HCT116 (cell line): ENCODE results near the gene NHSL2. TPM values are rescaled to one million over a fixed set of nuclear protein-coding genes. Genes with fewer than 3 reads are reported as not detected.

Experiments
- ATAC-seq: fragments of 200-7000 bp; cut with Tn5 transposase; 2 replicates; pipeline ENCODE4 v1.9.1; 2020; ENCODE audit warnings: mild to moderate bottlenecking, moderate library complexity
- BruUV-seq: library from RNA; stranded (reverse); fragments of 400-500 nt; replicated peaks from 2 replicates; lab custom pipeline; 2021; lab: Mats Ljungman, UMichigan
- CTCF ChIA-PET: fragments of 300-600 bp; sonication (Branson Sonifier 250); formaldehyde crosslinking; loops from one replicate; lab custom pipeline; 2021; ENCODE audit warnings: antibody characterized with exemption; lab: Charles Lee
- POLR2A ChIA-PET: fragments of 300-600, 350-600 bp; sonication (Branson Sonifier 250); formaldehyde crosslinking; loops from one replicate; lab custom pipeline; 2021; ENCODE audit warnings: antibody characterized with exemption; lab: Charles Lee
- RAD21 ChIA-PET, 2 experiments: fragments of 300-600 bp; sonication (Branson Sonifier 250); formaldehyde crosslinking; loops; one replicate each; lab custom pipeline; 2023; ENCODE audit warnings: low total read pairs in 2 of 2; ENCODE audit not compliant: uncharacterized antibody in 2 of 2, unreplicated experiment in 2 of 2, low non-redundant PET in 1 of 2; lab: Charles Lee
- DNase-seq: peaks from one replicate; pipeline ENCODE4 v3.0.0-alpha.2; 2010; ENCODE audit warnings: low read depth, low spot score
- H2AFZ ChIP-seq: fragments of 200-600 bp; shearing (Covaris generic), sonication (generic); 2 replicates; pipeline ENCODE4 v1.6.1; 2017; ENCODE audit warnings: low read depth, mixed run types, mixed read lengths, antibody characterized with exemption, low read length; ENCODE audit not compliant: poor library complexity, severe bottlenecking
- H3K27ac ChIP-seq: 2 replicates; pipeline ENCODE4 v1.5.1; 2012; ENCODE audit warnings: low read depth, low read length
- H3K27me3 ChIP-seq: fragments of 200-600 bp; sonication (generic); 2 replicates; pipeline ENCODE4 v1.6.1; 2016; ENCODE audit warnings: mixed run types, low read length, mixed read lengths; ENCODE audit not compliant: insufficient read depth
- H3K36me3 ChIP-seq, 2 experiments: fragments of 200-500 bp in 1 of 2; fragments of 200-600 bp in 1 of 2; sonication (Bioruptor generic) in 1 of 2; sonication (generic) in 1 of 2; 2 replicates each; pipeline versions ENCODE4 v1.5.1 to v1.6.1; 2014 to 2016; ENCODE audit warnings: low read length in 2 of 2, inconsistent platforms in 1 of 2, mixed read lengths in 1 of 2, mixed run types in 1 of 2; ENCODE audit not compliant: insufficient read depth in 2 of 2, control insufficient read depth in 1 of 2
- H3K4me1 ChIP-seq, 2 experiments: fragments of 200-600 bp in 1 of 2; sonication (generic) in 1 of 2; 2 replicates each; pipeline versions ENCODE4 v1.5.1 to v1.6.1; 2012 to 2017; ENCODE audit warnings: low read length in 2 of 2, inconsistent platforms in 1 of 2, mild to moderate bottlenecking in 1 of 2, mixed read lengths in 1 of 2, mixed run types in 1 of 2, moderate library complexity in 1 of 2; ENCODE audit not compliant: insufficient read depth in 2 of 2, control insufficient read depth in 1 of 2
- H3K4me2 ChIP-seq: fragments of 200-600 bp; sonication (generic); 2 replicates; pipeline ENCODE4 v1.6.1; 2017; ENCODE audit warnings: mixed run types, low read length, mixed read lengths
- H3K4me3 ChIP-seq, 2 experiments: fragments of 200-600 bp in 1 of 2; sonication (generic) in 1 of 2; replicated peaks in 1 of 2; 2 replicates each; pipeline ENCODE4 v1.5.1; 2011 to 2016; ENCODE audit warnings: low read length in 2 of 2, control low read depth in 1 of 2, low read depth in 1 of 2, mild to moderate bottlenecking in 1 of 2, mixed read lengths in 1 of 2, mixed run types in 1 of 2
- H3K79me2 ChIP-seq: fragments of 200-600 bp; sonication (generic); 2 replicates; pipeline ENCODE4 v1.6.1; 2017; ENCODE audit warnings: mild to moderate bottlenecking, mixed run types, low read length, moderate library complexity, mixed read lengths; ENCODE audit not compliant: insufficient read depth
- H3K9ac ChIP-seq: fragments of 200-600 bp; sonication (generic); 2 replicates; pipeline ENCODE4 v1.6.1; 2016; ENCODE audit warnings: low read length, mixed read lengths
- H3K9me2 ChIP-seq: fragments of 200-600 bp; sonication (generic), shearing (Covaris generic); 2 replicates; pipeline ENCODE4 v1.6.1; 2017; ENCODE audit warnings: mixed run types, mild to moderate bottlenecking, moderate library complexity; ENCODE audit not compliant: insufficient read depth
- H3K9me3 ChIP-seq, 2 experiments: fragments of 200-500 bp in 1 of 2; fragments of 200-600 bp in 1 of 2; sonication (Bioruptor generic) in 1 of 2; sonication (generic) in 1 of 2; 2 replicates each; pipeline ENCODE4 v1.6.1; 2014 to 2017; ENCODE audit warnings: low read length in 2 of 2, mixed read lengths in 2 of 2, inconsistent platforms in 1 of 2, low read depth in 1 of 2, mild to moderate bottlenecking in 1 of 2, mixed run types in 1 of 2, moderate library complexity in 1 of 2; ENCODE audit not compliant: control insufficient read depth in 1 of 2, insufficient read depth in 1 of 2
- H4K20me1 ChIP-seq: fragments of 200-600 bp; sonication (generic), shearing (Covaris generic); 2 replicates; pipeline ENCODE4 v1.6.1; 2017; ENCODE audit warnings: mixed run types, mild to moderate bottlenecking, moderate library complexity; ENCODE audit not compliant: insufficient read depth
- CEBPB ChIP-seq: IDR thresholded peaks from 2 replicates; pipeline ENCODE4 v1.6.1; 2012; ENCODE audit warnings: low read depth
- EGR1 ChIP-seq: IDR thresholded peaks from 2 replicates; pipeline ENCODE4 v1.6.1; 2012; ENCODE audit warnings: low read depth
- ELF1 ChIP-seq: IDR thresholded peaks from 2 replicates; pipeline ENCODE4 v1.6.1; 2012; ENCODE audit warnings: low read depth, borderline replicate concordance
- EZH2 ChIP-seq: fragments of 200-600 bp; sonication (generic); IDR thresholded peaks from 2 replicates; pipeline ENCODE4 v1.6.1; 2017; ENCODE audit warnings: antibody characterized with exemption, mixed run types
- EZH2phosphoT487 ChIP-seq: fragments of 200-600 bp; IDR thresholded peaks from 2 replicates; pipeline ENCODE4 v1.6.1; 2018; ENCODE audit warnings: antibody characterized with exemption, borderline replicate concordance
- JUND ChIP-seq: IDR thresholded peaks from 2 replicates; pipeline ENCODE4 v1.6.1; 2012
- RAD21 ChIP-seq: IDR thresholded peaks from 2 replicates; pipeline ENCODE4 v1.6.1; 2012; ENCODE audit warnings: low read depth, mild to moderate bottlenecking
- SIN3A ChIP-seq: IDR thresholded peaks from 2 replicates; pipeline ENCODE4 v1.6.1; 2012; ENCODE audit warnings: low read depth
- SP1 ChIP-seq: IDR thresholded peaks from 2 replicates; pipeline ENCODE4 v1.6.1; 2012; ENCODE audit warnings: low read depth
- TCF7L2 ChIP-seq: IDR thresholded peaks from 2 replicates; pipeline ENCODE4 v1.7.0; 2011; ENCODE audit warnings: borderline replicate concordance, inconsistent platforms; ENCODE audit not compliant: insufficient read depth, insufficient read length; ENCODE audit errors: extremely low read depth
- YY1 ChIP-seq: IDR thresholded peaks from 2 replicates; pipeline ENCODE4 v1.6.1; 2011; ENCODE audit warnings: low read length, low read depth, moderate library complexity, mild to moderate bottlenecking; ENCODE audit not compliant: insufficient replicate concordance; ENCODE audit errors: extremely low read depth
- ZNF274 ChIP-seq: fragments of 200-500 bp; sonication (Bioruptor generic); IDR thresholded peaks from 2 replicates; pipeline ENCODE4 v1.6.1; 2014; ENCODE audit warnings: mild to moderate bottlenecking, low read depth, low read length, inconsistent platforms
- intact Hi-C: fragments of 100-400 bp; cut with micrococcal nuclease; formaldehyde crosslinking; loops from 2 replicates; pipeline ENCODE4 v1.10.0; 2022
- total RNA-seq: library from RNA; stranded (reverse); gene quantifications from one replicate; pipeline ENCODE4 v1.2.1, GENCODE V29; 2021; ENCODE audit not compliant: unreplicated experiment
- TF ChIP-seq, protein P1 (sequence below), 3 experiments: fragments of 200-600 bp in 1 of 3; sonication (generic) in 1 of 3; IDR thresholded peaks in 2 of 3; conservative IDR thresholded peaks in 1 of 3; 2 replicates each; pipeline ENCODE4 v1.5.1; 2012 to 2017; ENCODE audit warnings: low read depth in 2 of 3, low read length in 2 of 3, antibody characterized with exemption in 1 of 3, borderline replicate concordance in 1 of 3, control low read depth in 1 of 3, mild to moderate bottlenecking in 1 of 3, mixed read lengths in 1 of 3, mixed run types in 1 of 3, moderate library complexity in 1 of 3; ENCODE audit not compliant: insufficient read depth in 1 of 3

The NHSL2 gene
- total RNA-seq, 1 experiment from 2014 or later = 0.22 TPM

DNA sequence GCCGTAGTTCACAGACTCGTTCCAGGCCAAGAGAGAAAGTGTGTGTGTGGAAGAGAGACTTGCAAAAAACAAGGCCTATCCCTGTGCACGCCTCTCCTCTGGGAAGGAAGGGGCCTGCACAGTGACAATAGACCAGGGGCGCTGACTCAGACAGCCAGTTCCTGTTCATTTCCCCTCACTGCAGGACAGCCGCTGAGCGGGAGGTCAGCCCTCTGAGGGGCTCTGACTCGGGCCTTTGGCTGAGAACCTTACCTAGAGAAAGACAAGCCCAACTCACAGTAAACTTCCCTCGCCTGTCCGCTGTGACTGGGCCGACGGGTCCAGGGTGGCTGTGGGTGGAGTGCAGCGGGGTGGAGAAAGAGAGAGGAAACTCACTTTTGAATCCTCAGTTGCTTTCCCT is 169.0 kb downstream of the NHSL2 start:
- H3K9ac ChIP-seq = no peak overlapping the region
- H3K27ac ChIP-seq = no peak overlapping the region
- TF ChIP-seq JUND = no peak
- TF ChIP-seq SP1 = no peak
- TF ChIP-seq EGR1 = no peak
- no peak for TF ChIP-seq ZNF274
- no peak for TF ChIP-seq CEBPB
- TF ChIP-seq SIN3A = no peak
- no peak for TF ChIP-seq RAD21
- TF ChIP-seq ELF1 = no peak
- TF ChIP-seq TCF7L2 = no peak
- no peaks in the 10 kb centered on the region for H3K27me3 ChIP-seq
- H4K20me1 ChIP-seq = no peaks in the 10 kb centered on the region
- no peak overlapping the region for H3K4me2 ChIP-seq
- RAD21 ChIA-PET = no interaction called here
- POLR2A ChIA-PET = no interaction called here
- H3K9me2 ChIP-seq = no peaks in the 10 kb centered on the region
- H3K9me3 ChIP-seq = no peaks in the 10 kb centered on the region
- CTCF ChIA-PET = no interaction called here
- no peak for ATAC-seq
- no TSS peak for BruUV-seq
- H3K4me3 ChIP-seq = no peak overlapping the region
- intact Hi-C loops = no loop called here
- no peak overlapping the region for H2AFZ ChIP-seq
- DNase-seq = no peak
- no peaks in the 10 kb centered on the region for H3K36me3 ChIP-seq
- H3K79me2 ChIP-seq = no peaks in the 10 kb centered on the region
- H3K4me1 ChIP-seq = no peaks in the 10 kb centered on the region

DNA sequence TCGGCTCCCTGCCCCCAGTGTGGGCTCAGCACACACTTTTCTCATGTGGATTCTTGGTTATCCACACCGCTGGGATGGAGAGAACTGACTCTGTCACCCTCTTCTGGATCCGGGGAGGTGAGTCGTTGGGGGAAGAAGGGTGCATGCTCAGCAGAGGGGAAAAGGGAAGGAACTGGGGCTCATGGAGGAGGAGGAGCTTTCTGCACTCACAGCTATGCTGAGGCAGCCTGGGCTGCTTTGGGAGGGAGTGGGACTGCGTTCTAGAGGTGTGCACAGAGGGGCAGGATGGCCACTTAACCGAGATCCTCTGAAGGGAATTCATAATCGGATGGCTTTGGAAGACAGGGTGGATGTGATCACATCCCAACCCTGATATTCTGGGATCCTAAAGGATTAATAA is 169.5 kb downstream of the NHSL2 start:
- no peaks in the 10 kb centered on the region for H3K4me1 ChIP-seq
- H2AFZ ChIP-seq = no peak overlapping the region
- no peaks in the 10 kb centered on the region for H3K9me2 ChIP-seq
- H3K9ac ChIP-seq = no peak overlapping the region
- intact Hi-C loops = no loop called here
- H3K4me3 ChIP-seq = no peak overlapping the region
- RAD21 ChIA-PET = no interaction called here
- H3K79me2 ChIP-seq = no peaks in the 10 kb centered on the region
- no peak for ATAC-seq
- H3K27ac ChIP-seq = no peak overlapping the region
- BruUV-seq = no TSS peak
- POLR2A ChIA-PET = no interaction called here
- CTCF ChIA-PET = no interaction called here
- H3K27me3 ChIP-seq = no peaks in the 10 kb centered on the region
- no peaks in the 10 kb centered on the region for H4K20me1 ChIP-seq
- no peaks in the 10 kb centered on the region for H3K36me3 ChIP-seq
- no peak for DNase-seq
- H3K9me3 ChIP-seq = no peaks in the 10 kb centered on the region
- no peak overlapping the region for H3K4me2 ChIP-seq
- no peak for TF ChIP-seq EZH2phosphoT487
- TF ChIP-seq JUND = no peak
- no peak for TF ChIP-seq EZH2
- no peak for TF ChIP-seq ELF1
- TF ChIP-seq ZNF274 = no peak
- no peak for TF ChIP-seq EGR1
- TF ChIP-seq, protein P1, sequence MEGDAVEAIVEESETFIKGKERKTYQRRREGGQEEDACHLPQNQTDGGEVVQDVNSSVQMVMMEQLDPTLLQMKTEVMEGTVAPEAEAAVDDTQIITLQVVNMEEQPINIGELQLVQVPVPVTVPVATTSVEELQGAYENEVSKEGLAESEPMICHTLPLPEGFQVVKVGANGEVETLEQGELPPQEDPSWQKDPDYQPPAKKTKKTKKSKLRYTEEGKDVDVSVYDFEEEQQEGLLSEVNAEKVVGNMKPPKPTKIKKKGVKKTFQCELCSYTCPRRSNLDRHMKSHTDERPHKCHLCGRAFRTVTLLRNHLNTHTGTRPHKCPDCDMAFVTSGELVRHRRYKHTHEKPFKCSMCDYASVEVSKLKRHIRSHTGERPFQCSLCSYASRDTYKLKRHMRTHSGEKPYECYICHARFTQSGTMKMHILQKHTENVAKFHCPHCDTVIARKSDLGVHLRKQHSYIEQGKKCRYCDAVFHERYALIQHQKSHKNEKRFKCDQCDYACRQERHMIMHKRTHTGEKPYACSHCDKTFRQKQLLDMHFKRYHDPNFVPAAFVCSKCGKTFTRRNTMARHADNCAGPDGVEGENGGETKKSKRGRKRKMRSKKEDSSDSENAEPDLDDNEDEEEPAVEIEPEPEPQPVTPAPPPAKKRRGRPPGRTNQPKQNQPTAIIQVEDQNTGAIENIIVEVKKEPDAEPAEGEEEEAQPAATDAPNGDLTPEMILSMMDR (IDR thresholded peaks at IDR 0.05 in 2 of 3, conservative IDR thresholded peaks at IDR 0.05 in 1 of 3; ENCODE audit: borderline replicate concordance in 1 of 3, insufficient read depth in 1 of 3, low read depth in 2 of 3, low read length in 2 of 3) = no peak
- TF ChIP-seq YY1 = no peak
